PC-3 (cell line): ENCODE data around the gene PDCD2. TPM values are rescaled to one million over a fixed set of nuclear protein-coding genes. Genes with fewer than 3 reads are reported as not detected.

ENCODE experiments used
- ATAC-seq: fragments of 200-7000 bp; cut with Tn5 transposase; 2 replicates; pipeline ENCODE4 v1.9.1; 2020; ENCODE audit warnings: mild to moderate bottlenecking, moderate library complexity
- BruUV-seq: library from RNA; stranded (reverse); fragments of 400-500 nt; replicated peaks from 2 replicates; lab custom pipeline; 2021; lab: Mats Ljungman, UMichigan
- CTCF ChIA-PET: fragments of 300-600 bp; sonication (Branson Sonifier 250); formaldehyde crosslinking; loops from one replicate; lab custom pipeline; 2022; ENCODE audit warnings: antibody characterized with exemption; lab: Charles Lee
- POLR2A ChIA-PET: fragments of 300-600 bp; sonication (Branson Sonifier 250); formaldehyde crosslinking; loops from one replicate; lab custom pipeline; 2022; ENCODE audit warnings: antibody characterized with exemption; ENCODE audit not compliant: unreplicated experiment; lab: Charles Lee
- DNase-seq: peaks from one replicate; pipeline ENCODE4 v3.0.0-alpha.2; 2015
- H2AFZ ChIP-seq: fragments of 300-600 bp; sonication (generic); 2 replicates; pipeline ENCODE4 v1.6.0; 2016; ENCODE audit warnings: antibody characterized with exemption, low read length
- H3F3A ChIP-seq: fragments of 300-600 bp; sonication (generic); one replicate; pipeline ENCODE4 v1.6.0; 2017; ENCODE audit warnings: antibody characterized with exemption, low read length, control low read depth, mild to moderate bottlenecking; ENCODE audit not compliant: unreplicated experiment
- H3K27ac ChIP-seq: fragments of 300-600 bp; sonication (generic); 2 replicates; pipeline ENCODE4 v1.5.1; 2016; ENCODE audit warnings: mild to moderate bottlenecking, low read length
- H3K27me3 ChIP-seq: fragments of 300-600 bp; sonication (generic); 2 replicates; pipeline ENCODE4 v1.6.1; 2016; ENCODE audit warnings: low read length, mixed read lengths
- H3K36me3 ChIP-seq: fragments of 300-600 bp; sonication (generic); 2 replicates; pipeline ENCODE4 v1.6.1; 2016; ENCODE audit warnings: low read depth, mixed run types, low read length, mixed read lengths
- H3K4me1 ChIP-seq: fragments of 300-600 bp; sonication (generic); 2 replicates; pipeline ENCODE4 v1.5.1; 2016; ENCODE audit warnings: low read length; ENCODE audit not compliant: insufficient read depth
- H3K4me2 ChIP-seq: fragments of 300-600 bp; sonication (generic); 2 replicates; pipeline ENCODE4 v1.6.0; 2016; ENCODE audit warnings: low read length
- H3K4me3 ChIP-seq: fragments of 300-600 bp; sonication (generic); 2 replicates; pipeline ENCODE4 v1.5.1; 2016; ENCODE audit warnings: mild to moderate bottlenecking, low read length, mixed read lengths
- H3K79me2 ChIP-seq: fragments of 300-600 bp; sonication (generic); 2 replicates; pipeline ENCODE4 v1.6.1; 2017; ENCODE audit warnings: low read length, mixed read lengths
- H3K9ac ChIP-seq: fragments of 300-600 bp; sonication (generic); 2 replicates; pipeline ENCODE4 v1.6.0; 2016; ENCODE audit warnings: mild to moderate bottlenecking, low read length
- H3K9me2 ChIP-seq: fragments of 300-600 bp; sonication (generic); replicated peaks from 2 replicates; pipeline ENCODE4 v1.6.1; 2016; ENCODE audit warnings: mixed run types, low read length, mixed read lengths
- H3K9me3 ChIP-seq: fragments of 300-600 bp; sonication (generic); 2 replicates; pipeline ENCODE4 v1.6.1; 2016; ENCODE audit warnings: low read length, mixed read lengths
- H4K20me1 ChIP-seq: fragments of 300-600 bp; sonication (generic); 2 replicates; pipeline ENCODE4 v1.6.1; 2016; ENCODE audit warnings: low read length, mixed read lengths
- EZH2 ChIP-seq: fragments of 300-600 bp; sonication (generic); IDR thresholded peaks from one replicate; pipeline ENCODE4 v1.6.1; 2017; ENCODE audit warnings: antibody characterized with exemption, mild to moderate bottlenecking, low read length; ENCODE audit not compliant: unreplicated experiment
- EZH2phosphoT487 ChIP-seq: fragments of 300-600 bp; sonication (generic); IDR thresholded peaks from 2 replicates; pipeline ENCODE4 v1.6.1; 2018; ENCODE audit warnings: mild to moderate bottlenecking, antibody characterized with exemption, low read length, borderline replicate concordance
- intact Hi-C: fragments of 100-400 bp; cut with micrococcal nuclease; formaldehyde crosslinking; loops from 2 replicates; pipeline ENCODE4 v1.9.0; 2023
- total RNA-seq: library from RNA; depleted of rRNA; stranded (reverse); fragments of >200 nt; gene quantifications from 2 replicates; pipeline ENCODE4 v1.2.3, GENCODE V29; 2014
- TF ChIP-seq, protein P1 (sequence below): fragments of 300-600 bp; sonication (generic); conservative IDR thresholded peaks from 2 replicates; pipeline ENCODE4 v1.5.1; 2017; ENCODE audit warnings: antibody characterized with exemption, low read depth, mild to moderate bottlenecking, low read length

PDCD2 gene
- total RNA-seq, 1 experiment from 2014 or later = 95.4 TPM

DNA sequence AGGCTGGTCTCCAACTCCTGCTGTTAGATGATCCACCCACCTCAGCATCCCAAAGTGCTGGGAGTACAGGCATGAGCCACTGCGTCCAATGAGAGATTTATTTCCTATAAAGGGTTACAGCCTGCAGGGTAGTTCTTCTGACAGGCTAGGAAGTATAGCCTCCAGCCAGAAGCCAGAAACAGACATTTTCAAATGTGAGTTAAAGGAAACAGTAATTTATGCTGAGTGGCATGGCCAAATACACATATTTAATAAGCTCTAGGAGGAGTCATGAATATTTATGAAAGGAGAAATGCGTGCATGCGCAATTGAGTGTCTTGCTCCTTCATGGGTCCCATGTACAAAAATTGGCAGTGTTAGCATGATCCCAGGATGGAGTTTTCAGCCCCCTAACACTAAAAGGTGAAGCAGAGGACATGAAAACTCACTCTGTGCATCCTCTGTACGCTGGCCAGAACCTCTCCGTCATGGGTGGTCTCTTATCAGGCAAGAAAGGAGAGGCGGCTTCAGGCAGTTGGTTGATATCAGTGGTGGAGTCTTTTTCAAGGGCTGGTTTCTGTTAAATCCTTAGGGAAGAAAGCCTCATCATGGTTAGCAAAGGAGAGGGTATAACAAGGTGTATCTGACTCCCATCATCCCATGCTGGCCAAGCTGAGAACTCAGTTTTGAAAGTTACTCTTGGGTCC is 21.3 kb upstream of the PDCD2 start:
- BruUV-seq = no TSS peak
- peaks cover 19% of the 10 kb centered on the region; the same call in 1 of the 2 replicates for H3K27me3 ChIP-seq
- no peaks in the 10 kb centered on the region for H3F3A ChIP-seq
- H2AFZ ChIP-seq = no peak overlapping the region
- no peaks in the 10 kb centered on the region for H3K36me3 ChIP-seq
- DNase-seq = no peak
- ATAC-seq = no peak
- no peaks in the 10 kb centered on the region for H3K9me2 ChIP-seq
- no peak overlapping the region for H3K27ac ChIP-seq
- POLR2A ChIA-PET = no interaction called here
- CTCF ChIA-PET = no interaction called here
- no peaks in the 10 kb centered on the region for H4K20me1 ChIP-seq
- H3K79me2 ChIP-seq = no peaks in the 10 kb centered on the region
- intact Hi-C loops = no loop called here
- H3K4me1 ChIP-seq = no peaks in the 10 kb centered on the region
- no peak overlapping the region for H3K4me3 ChIP-seq
- H3K9me3 ChIP-seq = no peaks in the 10 kb centered on the region
- H3K4me2 ChIP-seq = no peak overlapping the region
- TF ChIP-seq EZH2 (no peak), EZH2phosphoT487 (no peak)
- TF ChIP-seq, protein P1, sequence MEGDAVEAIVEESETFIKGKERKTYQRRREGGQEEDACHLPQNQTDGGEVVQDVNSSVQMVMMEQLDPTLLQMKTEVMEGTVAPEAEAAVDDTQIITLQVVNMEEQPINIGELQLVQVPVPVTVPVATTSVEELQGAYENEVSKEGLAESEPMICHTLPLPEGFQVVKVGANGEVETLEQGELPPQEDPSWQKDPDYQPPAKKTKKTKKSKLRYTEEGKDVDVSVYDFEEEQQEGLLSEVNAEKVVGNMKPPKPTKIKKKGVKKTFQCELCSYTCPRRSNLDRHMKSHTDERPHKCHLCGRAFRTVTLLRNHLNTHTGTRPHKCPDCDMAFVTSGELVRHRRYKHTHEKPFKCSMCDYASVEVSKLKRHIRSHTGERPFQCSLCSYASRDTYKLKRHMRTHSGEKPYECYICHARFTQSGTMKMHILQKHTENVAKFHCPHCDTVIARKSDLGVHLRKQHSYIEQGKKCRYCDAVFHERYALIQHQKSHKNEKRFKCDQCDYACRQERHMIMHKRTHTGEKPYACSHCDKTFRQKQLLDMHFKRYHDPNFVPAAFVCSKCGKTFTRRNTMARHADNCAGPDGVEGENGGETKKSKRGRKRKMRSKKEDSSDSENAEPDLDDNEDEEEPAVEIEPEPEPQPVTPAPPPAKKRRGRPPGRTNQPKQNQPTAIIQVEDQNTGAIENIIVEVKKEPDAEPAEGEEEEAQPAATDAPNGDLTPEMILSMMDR = no peak
- no peak overlapping the region for H3K9ac ChIP-seq

DNA sequence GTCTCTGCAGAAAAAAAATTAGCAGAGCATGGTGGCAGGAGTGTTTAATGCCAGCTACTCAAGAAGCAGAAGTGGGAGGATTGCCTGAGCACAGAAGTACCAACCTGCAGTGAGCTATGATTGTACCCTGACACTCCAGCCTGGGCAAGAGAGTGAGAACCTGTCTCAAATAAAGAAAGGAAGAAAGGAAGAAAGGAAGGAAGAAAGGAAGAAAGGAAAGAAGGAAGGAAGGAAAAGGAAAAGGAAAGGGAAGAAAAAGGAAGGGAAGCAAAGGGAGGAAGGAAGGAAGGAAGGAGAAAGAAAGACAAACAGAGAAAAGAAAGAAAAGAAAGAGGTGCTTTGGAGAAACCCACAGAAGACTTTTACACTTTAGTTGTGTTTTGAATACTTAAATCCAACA is 12.8 kb upstream of the PDCD2 start:
- POLR2A ChIA-PET = no interaction called here
- BruUV-seq = no TSS peak
- peaks cover 1% of the 10 kb centered on the region; the same call in 1 of the 2 replicates for H3K27me3 ChIP-seq

More for the DNA sequence above, 12.8 kb upstream of the PDCD2 start:
- no peak overlapping the region for H3K9ac ChIP-seq
- intact Hi-C loops = no loop called here
- no peak overlapping the region for H3K27ac ChIP-seq
- H3K4me3 ChIP-seq = no peak overlapping the region
- no peaks in the 10 kb centered on the region for H4K20me1 ChIP-seq
- TF ChIP-seq, protein P1 = no peak
- no peak for TF ChIP-seq EZH2
- TF ChIP-seq EZH2phosphoT487 = no peak
- no peak for ATAC-seq
- H3K4me1 ChIP-seq = no peaks in the 10 kb centered on the region
- H3K9me3 ChIP-seq = no peaks in the 10 kb centered on the region
- no peaks in the 10 kb centered on the region for H3K9me2 ChIP-seq
- H3K79me2 ChIP-seq = no peaks in the 10 kb centered on the region
- H2AFZ ChIP-seq = no peak overlapping the region
- no peak overlapping the region for H3K4me2 ChIP-seq
- H3K36me3 ChIP-seq = no peaks in the 10 kb centered on the region
- CTCF ChIA-PET = no interaction called here
- no peak for DNase-seq
- no peaks in the 10 kb centered on the region for H3F3A ChIP-seq
